Pancreas (tissue), 10 donors: ENCODE data around the gene GOT2. TPM values are rescaled to one million over a fixed set of nuclear protein-coding genes. Genes with fewer than 3 reads are reported as not detected.

Experiments used
- ATAC-seq, 4 donors: fragments of 200-7000 bp; cut with Tn5 transposase; one replicate each; pipeline versions ENCODE4 v1.8.0 to v1.9.1; 2020; ENCODE audit warnings: mild to moderate bottlenecking in 4 of 4, moderate library complexity in 4 of 4
- DNase-seq, 6 donors: peaks; one replicate each; pipeline ENCODE4 v3.0.0-alpha.2; 2020
- FAIRE-seq: peaks from 2 replicates; lab custom pipeline; 2012; peaks lifted over from hg19 to GRCh38; lab: Jason Lieb, UNC
- H3K27ac ChIP-seq, 4 donors: fragments of 200-600 bp; sonication (generic); 1 replicate in 3 of 4; 2 replicates in 1 of 4; pipeline versions ENCODE4 v1.5.0 to v1.8.0; 2020
- H3K27me3 ChIP-seq, 4 donors: fragments of 200-600 bp; one replicate each; pipeline ENCODE4 v1.8.0; 2021
- H3K36me3 ChIP-seq, 3 donors: fragments of 200-600 bp; sonication (generic) in 1 of 3; one replicate each; pipeline versions ENCODE4 v1.5.0 to v1.8.0; 2020 to 2021
- H3K4me1 ChIP-seq, 3 donors: fragments of 200-600 bp; one replicate each; pipeline ENCODE4 v1.8.0; 2021
- H3K4me3 ChIP-seq, 4 donors: fragments of 200-600 bp; sonication (generic) in 2 of 4; one replicate each; pipeline versions ENCODE4 v1.5.0 to v1.8.0; 2020 to 2021
- H3K9me3 ChIP-seq, 4 donors: fragments of 200-600 bp; one replicate each; pipeline ENCODE4 v1.8.0; 2021
- CTCF ChIP-seq, 4 donors: fragments of 200-600 bp; sonication (generic) in 3 of 4; IDR thresholded peaks; one replicate each; pipeline versions ENCODE4 v1.5.0 to v1.8.0; 2021; ENCODE audit warnings: antibody characterized with exemption in 4 of 4
- WGBS, 2 donors: extraction: QIAGEN DNeasy Blood & Tissue Kit; methylation state at CpG; one replicate each; pipeline ENCODE4 v1.1.7; 2013; 5-methylcytosine and 5-hydroxymethylcytosine counted together
- intact Hi-C, 3 donors: fragments of 100-400 bp; cut with DNase I; formaldehyde crosslinking; loops; one replicate each; pipeline versions ENCODE4 v1.11.1 to v1.14.2; 2022
- polyA plus RNA-seq, 2 donors: library from polyadenylated mRNA; stranded (reverse); fragments of 200-250 nt; gene quantifications; one replicate each; pipeline ENCODE4 v1.2.3, GENCODE V29; 2013
- total RNA-seq, 6 donors: library from RNA; stranded (reverse); fragmentation: NEBNext Ultra II Directional in 4 of 6; extraction: Animal tissue kit (Norgen Biotek cat#: 25700) in 4 of 6; gene quantifications; one replicate each; pipeline versions ENCODE4 v1.2.1 to v1.2.4, GENCODE V29; 2021 to 2023
- donor health status: healthy with polysubstance abuse.
- donor health status: DM: no; HTN: no; CAD: no; lungs with moderate emphysema.
- donor health status: DM: no; HTN: no; CAD: no.
- donor health status: control.
- donor health status: control.
- donor health status: Bipolar disorder and iron deficiency.
- donor health status: DM: yes; HTN: yes; CAD: no.
- donor health status: DM: no; HTN: no; CAD: no.
- donor health status: DM: no; HTN: no; CAD: no.
- donor health status: DM: yes; HTN: yes; CAD: no.

Gene GOT2
- total and polyA plus RNA-seq, 8 donors, result 17.8 to 34.5 (median 27.8) TPM

GRCh38 chr16:58727028-58727781, 6.9 kb downstream of the GOT2 start:
- no peak overlapping the region for H3K4me3 ChIP-seq
- WGBS, 2 donors, result 73 to 77% methylated on average over 9 of the region's 9 CpGs
- no peak for DNase-seq
- peaks cover 0 to 6% (median 4%) of the 10 kb centered on the region in 3 donors for H3K4me1 ChIP-seq
- no peak overlapping the region for H3K27ac ChIP-seq
- H3K36me3 ChIP-seq, result no peaks in the 10 kb centered on the region
- no peaks in the 10 kb centered on the region for H3K27me3 ChIP-seq
- ATAC-seq, result no peak
- intact Hi-C loops, result no loop called here
- FAIRE-seq, result no peak
- no peaks in the 10 kb centered on the region for H3K9me3 ChIP-seq
- no peak for TF ChIP-seq CTCF (IDR thresholded peaks at IDR 0.05)

GRCh38 chr16:58723109-58723508, 11.0 kb downstream of the GOT2 start:
- 25 to 56% methylated on average over 3 of the region's 3 CpGs for WGBS, 2 donors
- Histone ChIP-seq H3K4me1 (peaks cover 0 to 5% (median 0%) of the 10 kb centered on the region in 3 donors), H3K27ac (no peak overlapping the region), H3K4me3 (no peak overlapping the region), H3K36me3 (peaks cover 2 to 33% (median 12%) of the 10 kb centered on the region in 3 donors), H3K27me3 (no peaks in the 10 kb centered on the region), H3K9me3 (no peaks in the 10 kb centered on the region)
- FAIRE-seq (no peak), ATAC-seq (no peak), DNase-seq (no peak)
- intact Hi-C loops, result no loop called here
- no peak for TF ChIP-seq CTCF (IDR thresholded peaks at IDR 0.05)

- H3K9me3 ChIP-seq, result no peaks in the 10 kb centered on the region
- no peak for DNase-seq
- intact Hi-C loops, result no loop called here
- peaks cover 4 to 68% (median 25%) of the 10 kb centered on the region in 3 donors for H3K36me3 ChIP-seq
- no peak overlapping the region for H3K4me3 ChIP-seq
- no peak for TF ChIP-seq CTCF (IDR thresholded peaks at IDR 0.05)
- no peak for FAIRE-seq
- no peak for ATAC-seq
- H3K27ac ChIP-seq, result no peak overlapping the region
- no peaks in the 10 kb centered on the region for H3K27me3 ChIP-seq
- WGBS, 2 donors, result 90% methylated on average over 13 of the region's 13 CpGs
- no peaks in the 10 kb centered on the region for H3K4me1 ChIP-seq
These were observed 16.1 kb downstream of the GOT2 start for GRCh38 chr16:58717994-58718393.

GRCh38 chr16:58716468-58716867, 17.6 kb downstream of the GOT2 start:
- Histone ChIP-seq H3K4me1 (no peaks in the 10 kb centered on the region), H3K4me3 (no peak overlapping the region), H3K27ac (no peak overlapping the region), H3K27me3 (no peaks in the 10 kb centered on the region), H3K9me3 (no peaks in the 10 kb centered on the region), H3K36me3 (peaks cover 4 to 75% (median 24%) of the 10 kb centered on the region in 3 donors)
- intact Hi-C loops, result no loop called here
- no peak for FAIRE-seq
- ATAC-seq, result no peak
- WGBS, 2 donors, result 90 to 94% methylated on average over 8 of the region's 8 CpGs
- DNase-seq, result no peak
- no peak for TF ChIP-seq CTCF (IDR thresholded peaks at IDR 0.05)

GRCh38 chr16:58713742-58714141, 20.4 kb downstream of the GOT2 start:
- DNase-seq (no peak), FAIRE-seq (no peak), ATAC-seq (no peak)
- H3K27ac ChIP-seq, result no peak overlapping the region
- no peaks in the 10 kb centered on the region for H3K9me3 ChIP-seq
- intact Hi-C loops, result no loop called here
- no peak overlapping the region for H3K4me3 ChIP-seq
- TF ChIP-seq CTCF (IDR thresholded peaks at IDR 0.05), result no peak
- 88 to 92% methylated on average over 1 of the region's 1 CpG for WGBS, 2 donors
- H3K27me3 ChIP-seq, result no peaks in the 10 kb centered on the region
- H3K4me1 ChIP-seq, result no peaks in the 10 kb centered on the region
- H3K36me3 ChIP-seq, result peaks cover 4 to 58% (median 19%) of the 10 kb centered on the region in 3 donors
